ENCODE data around the gene FBXW7. TPM values are rescaled to one million over a fixed set of nuclear protein-coding genes. Genes with fewer than 3 reads are reported as not detected.

Gene FBXW7
- total RNA-seq, 1 donor from 2014 or later, result 39.2 TPM

- DNase-seq (ENCODE audit: low read depth), result no peak
Measured at GRCh38 chr4:152294331-152294730, 241.6 kb downstream of the FBXW7 start.

GRCh38 chr4:152293527-152293926, 242.4 kb downstream of the FBXW7 start:
- DNase-seq (ENCODE audit: low read depth), result no peak

GRCh38 chr4:152290366-152290921, 245.4 kb downstream of the FBXW7 start:
- DNase-seq (ENCODE audit: low read depth), result no peak

GRCh38 chr4:152289941-152290340, 246.0 kb downstream of the FBXW7 start:
- no peak for DNase-seq (ENCODE audit: low read depth)

- DNase-seq (ENCODE audit: low read depth), result no peak
Measured at GRCh38 chr4:152289541-152289940, 246.4 kb downstream of the FBXW7 start.

GRCh38 chr4:152283801-152284470, 252.0 kb downstream of the FBXW7 start:
- no peak for DNase-seq (ENCODE audit: low read depth)

- no peak for DNase-seq (ENCODE audit: low read depth)
Measured at GRCh38 chr4:152281822-152282221, 254.1 kb downstream of the FBXW7 start.

- DNase-seq (ENCODE audit: low read depth), result peak; percentile 55
Measured at GRCh38 chr4:152281211-152281610, 254.7 kb downstream of the FBXW7 start.

- DNase-seq (ENCODE audit: low read depth), result no peak
Measured at GRCh38 chr4:152279234-152279566, 256.7 kb downstream of the FBXW7 start.

- no peak for DNase-seq (ENCODE audit: low read depth)
Measured at GRCh38 chr4:152278505-152279233, 257.2 kb downstream of the FBXW7 start.

- no peak for DNase-seq (ENCODE audit: low read depth)
Measured at GRCh38 chr4:152278172-152278504, 257.8 kb downstream of the FBXW7 start.

- no peak for DNase-seq (ENCODE audit: low read depth)
Measured at GRCh38 chr4:152277333-152277732, 258.6 kb downstream of the FBXW7 start.

GRCh38 chr4:152273343-152273742, 262.5 kb downstream of the FBXW7 start:
- DNase-seq (ENCODE audit: low read depth), result no peak

Small RNA genes lying within 50 kb of the gene (microRNA-seq; reads per million reads assigned to microRNA genes)
- gene MIR3140, result 0.48 reads per million

Other genes starting within 250 kb of the FBXW7 start
- gene TMEM154, start 143.9 kb upstream of the FBXW7 start, total RNA-seq, result 0.10 and 0.24 TPM in 2 replicates
- 0.62 and 3.0 TPM in 2 replicates for gene TIGD4, start 243.6 kb upstream of the FBXW7 start, total RNA-seq
- gene ARFIP1, start 243.9 kb upstream of the FBXW7 start, total RNA-seq, result 22.9 and 26.7 TPM in 2 replicates